ENCODE results near the gene ITK.

DNA sequence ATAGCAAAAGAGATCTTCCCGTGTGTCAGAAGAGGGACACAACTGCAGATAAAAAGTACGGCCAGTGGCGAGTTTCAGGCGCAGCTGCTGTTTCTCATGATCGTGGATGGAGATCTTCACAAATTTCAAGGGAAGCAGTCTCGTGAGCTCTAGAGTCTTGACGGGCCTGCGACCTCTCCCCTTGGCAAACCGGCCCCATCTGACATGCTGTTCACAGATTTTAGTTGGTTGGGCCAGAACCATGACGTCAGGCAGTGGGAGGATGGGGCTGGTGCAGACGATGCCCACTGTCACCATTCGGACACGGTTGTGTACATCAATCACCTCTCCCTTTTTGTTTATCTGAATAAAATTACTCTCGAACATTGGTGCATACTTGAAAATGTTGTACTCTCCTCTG, 15.0 kb upstream of the ITK start:
- TF ChIP-seq RAD21 (IDR thresholded peaks at IDR 0.05; ENCODE audit: low read depth) (no peak), MAX (IDR thresholded peaks at IDR 0.05) (no peak), TEAD4 (IDR thresholded peaks at IDR 0.05) (no peak), YY1 (IDR thresholded peaks at IDR 0.05; ENCODE audit: low read depth) (no peak), EGR1 (IDR thresholded peaks at IDR 0.05) (no peak), TAF1 (IDR thresholded peaks at IDR 0.05; ENCODE audit: low read depth) (no peak), CREB1 (IDR thresholded peaks at IDR 0.05; ENCODE audit: low read depth) (no peak)
- TF ChIP-seq, protein P1, sequence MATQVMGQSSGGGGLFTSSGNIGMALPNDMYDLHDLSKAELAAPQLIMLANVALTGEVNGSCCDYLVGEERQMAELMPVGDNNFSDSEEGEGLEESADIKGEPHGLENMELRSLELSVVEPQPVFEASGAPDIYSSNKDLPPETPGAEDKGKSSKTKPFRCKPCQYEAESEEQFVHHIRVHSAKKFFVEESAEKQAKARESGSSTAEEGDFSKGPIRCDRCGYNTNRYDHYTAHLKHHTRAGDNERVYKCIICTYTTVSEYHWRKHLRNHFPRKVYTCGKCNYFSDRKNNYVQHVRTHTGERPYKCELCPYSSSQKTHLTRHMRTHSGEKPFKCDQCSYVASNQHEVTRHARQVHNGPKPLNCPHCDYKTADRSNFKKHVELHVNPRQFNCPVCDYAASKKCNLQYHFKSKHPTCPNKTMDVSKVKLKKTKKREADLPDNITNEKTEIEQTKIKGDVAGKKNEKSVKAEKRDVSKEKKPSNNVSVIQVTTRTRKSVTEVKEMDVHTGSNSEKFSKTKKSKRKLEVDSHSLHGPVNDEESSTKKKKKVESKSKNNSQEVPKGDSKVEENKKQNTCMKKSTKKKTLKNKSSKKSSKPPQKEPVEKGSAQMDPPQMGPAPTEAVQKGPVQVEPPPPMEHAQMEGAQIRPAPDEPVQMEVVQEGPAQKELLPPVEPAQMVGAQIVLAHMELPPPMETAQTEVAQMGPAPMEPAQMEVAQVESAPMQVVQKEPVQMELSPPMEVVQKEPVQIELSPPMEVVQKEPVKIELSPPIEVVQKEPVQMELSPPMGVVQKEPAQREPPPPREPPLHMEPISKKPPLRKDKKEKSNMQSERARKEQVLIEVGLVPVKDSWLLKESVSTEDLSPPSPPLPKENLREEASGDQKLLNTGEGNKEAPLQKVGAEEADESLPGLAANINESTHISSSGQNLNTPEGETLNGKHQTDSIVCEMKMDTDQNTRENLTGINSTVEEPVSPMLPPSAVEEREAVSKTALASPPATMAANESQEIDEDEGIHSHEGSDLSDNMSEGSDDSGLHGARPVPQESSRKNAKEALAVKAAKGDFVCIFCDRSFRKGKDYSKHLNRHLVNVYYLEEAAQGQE (IDR thresholded peaks at IDR 0.05; ENCODE audit: low read depth): no peak

All from Ishikawa (cell line).